ENCODE results near the gene ZNF536.

GRCh38 chr19:30473334-30473867, 101.2 kb downstream of the ZNF536 start:
- TF ChIP-seq CTCF (conservative IDR thresholded peaks at IDR 0.05; ENCODE audit: low read depth, low read length) (no peak), POLR2A (IDR thresholded peaks at IDR 0.05; ENCODE audit: low read depth, low read length) (no peak), RFX5 (IDR thresholded peaks at IDR 0.05; ENCODE audit: low read depth, low read length) (no peak), MXI1 (IDR thresholded peaks at IDR 0.05; ENCODE audit: borderline replicate concordance, low read depth, low read length) (no peak), RCOR1 (IDR thresholded peaks at IDR 0.05; ENCODE audit: insufficient replicate concordance, low read length) (no peak), BHLHE40 (IDR thresholded peaks at IDR 0.05; ENCODE audit: low read depth, low read length) (no peak), MAFK (IDR thresholded peaks at IDR 0.05; ENCODE audit: low read depth, low read length) (no peak), SMC3 (IDR thresholded peaks at IDR 0.05; ENCODE audit: low read depth, low read length) (no peak)
- TF ChIP-seq, protein P1, sequence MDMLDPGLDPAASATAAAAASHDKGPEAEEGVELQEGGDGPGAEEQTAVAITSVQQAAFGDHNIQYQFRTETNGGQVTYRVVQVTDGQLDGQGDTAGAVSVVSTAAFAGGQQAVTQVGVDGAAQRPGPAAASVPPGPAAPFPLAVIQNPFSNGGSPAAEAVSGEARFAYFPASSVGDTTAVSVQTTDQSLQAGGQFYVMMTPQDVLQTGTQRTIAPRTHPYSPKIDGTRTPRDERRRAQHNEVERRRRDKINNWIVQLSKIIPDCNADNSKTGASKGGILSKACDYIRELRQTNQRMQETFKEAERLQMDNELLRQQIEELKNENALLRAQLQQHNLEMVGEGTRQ (IDR thresholded peaks at IDR 0.05; ENCODE audit: low read depth, low read length) = no peak

Data from IMR-90 (cell line).